Measurements from ENCODE around the gene AP1M2.
"Not testable (repeated sequence)": the region's sequence is repeated elsewhere in the genome, so short reads cannot be mapped to it uniquely, and the experiment has no call there.

AP1M2 gene

GRCh38 chr19:10560154-10560553, 27.0 kb downstream of the AP1M2 start:
- DNase-seq = no peak

GRCh38 chr19:10557603-10558197, 29.4 kb downstream of the AP1M2 start:
- no peak for DNase-seq

GRCh38 chr19:10555610-10555973, 31.5 kb downstream of the AP1M2 start:
- no peak for DNase-seq

GRCh38 chr19:10554760-10555609, 32.1 kb downstream of the AP1M2 start:
- no peak for DNase-seq

- no peak for DNase-seq
These were observed 33.1 kb downstream of the AP1M2 start for GRCh38 chr19:10553943-10554381.

GRCh38 chr19:10553087-10553667, 33.9 kb downstream of the AP1M2 start:
- DNase-seq = no peak

- DNase-seq = peak in 1 of 2 experiments; percentile 68
These were observed 34.5 kb downstream of the AP1M2 start for GRCh38 chr19:10552510-10553053.

- peak in 1 of 2 experiments; percentile 46 for DNase-seq
These were observed 35.3 kb downstream of the AP1M2 start for GRCh38 chr19:10551698-10552301.

- not testable (repeated sequence) for DNase-seq
These were observed 36.1 kb downstream of the AP1M2 start for GRCh38 chr19:10551006-10551405.

- DNase-seq = no peak
These were observed 36.8 kb downstream of the AP1M2 start for GRCh38 chr19:10550336-10550735.

- no peak for DNase-seq
These were observed 37.4 kb downstream of the AP1M2 start for GRCh38 chr19:10549733-10550132.

- DNase-seq = no peak
These were observed 38.3 kb downstream of the AP1M2 start for GRCh38 chr19:10548746-10549276.

GRCh38 chr19:10546817-10547216, 40.3 kb downstream of the AP1M2 start:
- no peak for DNase-seq

- no peak for DNase-seq
These were observed 42.3 kb downstream of the AP1M2 start for GRCh38 chr19:10544753-10545251.

- no peak for DNase-seq
These were observed 42.8 kb downstream of the AP1M2 start for GRCh38 chr19:10544242-10544752.

- peak; percentile 49 to 68 for DNase-seq
These were observed 43.5 kb downstream of the AP1M2 start, which contains the start of gene ATG4D for GRCh38 chr19:10543420-10544241. Gene ATG4D (plus strand): TSS chr19:10543904. CDS start chr19:10544091, 187 bp downstream.

GRCh38 chr19:10543059-10543419, 44.1 kb downstream of the AP1M2 start:
- DNase-seq = no peak

GRCh38 chr19:10539016-10539415, 48.1 kb downstream of the AP1M2 start:
- not testable (repeated sequence) for DNase-seq

GRCh38 chr19:10538204-10538983, 48.7 kb downstream of the AP1M2 start:
- DNase-seq = no peak

- no peak for DNase-seq
These were observed 49.4 kb downstream of the AP1M2 start for GRCh38 chr19:10537668-10538067.

GRCh38 chr19:10535613-10536012, 51.5 kb downstream of the AP1M2 start:
- no peak for DNase-seq

All from NCI-H524 (cell line).